Astrocyte (in vitro differentiated cells and primary cell): Measurements from ENCODE around the gene UROC1. TPM values are rescaled to one million over a fixed set of nuclear protein-coding genes. Genes with fewer than 3 reads are reported as not detected.

Experiments used
- DNase-seq: peaks from one replicate; pipeline ENCODE4 v3.0.0-alpha.2; 2010; ENCODE audit warnings: low read depth
- FAIRE-seq: peaks from 2 replicates; lab custom pipeline; 2011; peaks lifted over from hg19 to GRCh38; lab: Jason Lieb, UNC
- H2AFZ ChIP-seq: 2 replicates; pipeline ENCODE4 v1.6.0; 2012; ENCODE audit warnings: low read depth, low read length, inconsistent platforms
- H3K27ac ChIP-seq: 2 replicates; pipeline ENCODE4 v1.5.1; 2011; ENCODE audit warnings: low read depth, low read length, inconsistent platforms
- H3K27me3 ChIP-seq: 2 replicates; pipeline ENCODE4 v1.6.0; 2011; ENCODE audit warnings: low read length, inconsistent platforms; ENCODE audit not compliant: insufficient read depth
- H3K36me3 ChIP-seq: 2 replicates; pipeline ENCODE4 v1.5.1; 2011; ENCODE audit warnings: low read length, inconsistent platforms; ENCODE audit not compliant: insufficient read depth
- H3K4me1 ChIP-seq: 2 replicates; pipeline ENCODE4 v1.5.1; 2011; ENCODE audit warnings: low read length, inconsistent platforms; ENCODE audit not compliant: insufficient read depth
- H3K4me2 ChIP-seq: 2 replicates; pipeline ENCODE4 v1.6.0; 2012; ENCODE audit warnings: low read length, inconsistent platforms
- H3K4me3 ChIP-seq: 2 replicates; pipeline ENCODE4 v1.5.1; 2011; ENCODE audit warnings: low read depth, mild to moderate bottlenecking, low read length, inconsistent platforms; ENCODE audit not compliant: insufficient read depth
- H3K79me2 ChIP-seq: 2 replicates; pipeline ENCODE4 v1.6.0; 2012; ENCODE audit warnings: mild to moderate bottlenecking, low read length, inconsistent platforms; ENCODE audit not compliant: insufficient read depth
- H3K9ac ChIP-seq: 2 replicates; pipeline ENCODE4 v1.6.0; 2012; ENCODE audit warnings: mild to moderate bottlenecking, low read length, inconsistent platforms
- H3K9me3 ChIP-seq: 2 replicates; pipeline ENCODE4 v1.5.1; 2012; ENCODE audit warnings: low read depth, mild to moderate bottlenecking, low read length, inconsistent platforms; ENCODE audit not compliant: insufficient read depth
- H4K20me1 ChIP-seq: 2 replicates; pipeline ENCODE4 v1.6.0; 2012; ENCODE audit warnings: low read length, inconsistent platforms; ENCODE audit not compliant: insufficient read depth
- H3K27ac Mint-ChIP-seq: one replicate; pipeline ENCODE4 v1.8.0; 2021; ENCODE audit warnings: mild to moderate bottlenecking, mixed read lengths; ENCODE audit not compliant: unreplicated experiment
- H3K27me3 Mint-ChIP-seq: one replicate; pipeline ENCODE4 v1.8.0; 2021; ENCODE audit warnings: low read depth, mixed read lengths; ENCODE audit not compliant: unreplicated experiment
- H3K36me3 Mint-ChIP-seq: one replicate; pipeline ENCODE4 v1.8.0; 2021; ENCODE audit warnings: low read depth, mixed read lengths; ENCODE audit not compliant: unreplicated experiment
- H3K4me1 Mint-ChIP-seq: one replicate; pipeline ENCODE4 v1.8.0; 2021; ENCODE audit warnings: low read depth, mixed read lengths; ENCODE audit not compliant: unreplicated experiment
- H3K4me3 Mint-ChIP-seq: one replicate; pipeline ENCODE4 v1.8.0; 2021; ENCODE audit warnings: mild to moderate bottlenecking, moderate library complexity, mixed read lengths; ENCODE audit not compliant: unreplicated experiment
- H3K9me3 Mint-ChIP-seq: one replicate; pipeline ENCODE4 v1.8.0; 2021; ENCODE audit warnings: mild to moderate bottlenecking, mixed read lengths; ENCODE audit not compliant: unreplicated experiment
- EZH2 ChIP-seq: IDR thresholded peaks from 2 replicates; pipeline ENCODE4 v1.6.1; 2012; ENCODE audit warnings: mild to moderate bottlenecking, low read length, inconsistent platforms; ENCODE audit not compliant: insufficient read depth
- total RNA-seq: library from RNA; stranded (reverse); gene quantifications from 2 replicates; pipeline ENCODE4 v1.2.1, GENCODE V29; 2021
- TF ChIP-seq, protein P1 (sequence below): IDR thresholded peaks from 2 replicates; pipeline ENCODE4 v1.5.1; 2011; ENCODE audit warnings: low read depth, mild to moderate bottlenecking, inconsistent platforms, low read length, moderate library complexity; ENCODE audit not compliant: insufficient read depth

Gene UROC1
- total RNA-seq, 1 donor from 2014 or later: not detected

DNA sequence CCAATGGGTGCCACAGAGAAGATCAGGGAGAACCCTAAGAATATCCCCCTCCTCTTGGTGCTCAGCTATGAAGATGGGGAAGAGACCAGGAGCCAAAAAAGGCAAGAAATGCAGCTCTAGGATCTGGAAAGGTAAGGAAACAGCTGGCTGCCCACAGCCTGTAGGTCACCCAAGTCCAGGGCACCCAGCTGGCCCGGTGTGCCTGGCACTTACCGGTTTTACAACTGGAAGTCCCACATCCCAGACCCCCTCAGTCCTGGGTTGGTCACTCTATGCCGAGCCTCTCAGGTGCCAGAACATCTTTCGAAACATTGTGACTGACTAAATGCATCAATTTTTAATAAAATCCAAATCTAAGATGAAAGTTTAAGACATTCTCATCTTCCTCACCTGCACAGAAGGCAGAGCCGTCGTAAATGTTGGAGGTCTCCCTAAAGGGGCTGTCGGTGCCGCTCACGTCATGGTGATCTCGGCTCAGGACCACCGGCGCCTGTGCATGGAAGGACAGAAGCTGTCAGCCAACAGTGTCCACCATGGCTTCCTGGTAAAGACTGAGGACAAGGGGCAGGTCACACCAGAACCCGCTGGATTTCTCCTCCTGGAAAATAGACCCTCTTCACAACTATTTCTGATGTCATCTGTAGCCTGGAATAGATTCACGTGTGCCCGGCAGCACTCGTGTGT lies 28.5 kb downstream of the UROC1 start:
- H4K20me1 ChIP-seq: no peaks in the 10 kb centered on the region

DNA sequence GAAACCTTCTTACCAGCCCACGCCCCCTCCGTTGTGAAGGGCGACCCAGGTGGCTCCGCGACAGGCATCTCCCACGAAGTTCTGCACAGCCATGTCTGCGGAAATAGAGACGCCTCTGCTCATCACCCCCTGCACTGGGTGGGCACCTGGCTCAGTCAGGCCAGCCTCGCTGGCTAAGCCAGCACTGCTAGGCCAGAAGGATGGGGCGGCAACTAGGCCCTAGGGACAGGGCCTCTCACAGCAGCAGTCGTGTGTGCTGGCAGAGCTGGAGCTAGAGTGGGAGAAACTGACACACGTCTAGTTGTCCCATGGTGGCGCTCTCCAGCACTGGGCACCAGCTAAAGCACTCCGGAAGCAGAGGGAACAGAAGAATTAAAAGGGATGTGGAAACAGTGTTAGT lies 29.4 kb downstream of the UROC1 start:
- no peak for DNase-seq
- H3K79me2 ChIP-seq: no peaks in the 10 kb centered on the region
- no peak overlapping the region for H3K27ac ChIP-seq
- TF ChIP-seq, protein P1, sequence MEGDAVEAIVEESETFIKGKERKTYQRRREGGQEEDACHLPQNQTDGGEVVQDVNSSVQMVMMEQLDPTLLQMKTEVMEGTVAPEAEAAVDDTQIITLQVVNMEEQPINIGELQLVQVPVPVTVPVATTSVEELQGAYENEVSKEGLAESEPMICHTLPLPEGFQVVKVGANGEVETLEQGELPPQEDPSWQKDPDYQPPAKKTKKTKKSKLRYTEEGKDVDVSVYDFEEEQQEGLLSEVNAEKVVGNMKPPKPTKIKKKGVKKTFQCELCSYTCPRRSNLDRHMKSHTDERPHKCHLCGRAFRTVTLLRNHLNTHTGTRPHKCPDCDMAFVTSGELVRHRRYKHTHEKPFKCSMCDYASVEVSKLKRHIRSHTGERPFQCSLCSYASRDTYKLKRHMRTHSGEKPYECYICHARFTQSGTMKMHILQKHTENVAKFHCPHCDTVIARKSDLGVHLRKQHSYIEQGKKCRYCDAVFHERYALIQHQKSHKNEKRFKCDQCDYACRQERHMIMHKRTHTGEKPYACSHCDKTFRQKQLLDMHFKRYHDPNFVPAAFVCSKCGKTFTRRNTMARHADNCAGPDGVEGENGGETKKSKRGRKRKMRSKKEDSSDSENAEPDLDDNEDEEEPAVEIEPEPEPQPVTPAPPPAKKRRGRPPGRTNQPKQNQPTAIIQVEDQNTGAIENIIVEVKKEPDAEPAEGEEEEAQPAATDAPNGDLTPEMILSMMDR: no peak
- no peak for TF ChIP-seq EZH2
- no peaks in the 10 kb centered on the region for H3K36me3 ChIP-seq
- no peaks in the 10 kb centered on the region for H3K9me3 Mint-ChIP-seq
- H3K4me3 Mint-ChIP-seq: no peak overlapping the region
- H3K4me2 ChIP-seq: no peak overlapping the region
- no peak overlapping the region for H3K4me3 ChIP-seq
- H3K9ac ChIP-seq: no peak overlapping the region
- H3K27ac Mint-ChIP-seq: no peak overlapping the region
- no peak for FAIRE-seq
- H3K27me3 ChIP-seq: peaks cover 2% of the 10 kb centered on the region
- peaks cover 5% of the 10 kb centered on the region for H3K4me1 ChIP-seq
- H3K27me3 Mint-ChIP-seq: peaks cover 16% of the 10 kb centered on the region
- H3K9me3 ChIP-seq: no peaks in the 10 kb centered on the region
- no peaks in the 10 kb centered on the region for H4K20me1 ChIP-seq
- H3K4me1 Mint-ChIP-seq: peaks cover 7% of the 10 kb centered on the region
- no peaks in the 10 kb centered on the region for H3K36me3 Mint-ChIP-seq
- H2AFZ ChIP-seq: no peak overlapping the region

More for the DNA sequence above, 28.5 kb downstream of the UROC1 start:
- H3K9ac ChIP-seq: no peak overlapping the region
- Mint-ChIP-seq H3K4me1 (peaks cover 7% of the 10 kb centered on the region), H3K9me3 (no peaks in the 10 kb centered on the region), H3K4me3 (no peak overlapping the region), H3K27ac (no peak overlapping the region), H3K27me3 (peaks cover 16% of the 10 kb centered on the region), H3K36me3 (no peaks in the 10 kb centered on the region)
- no peak overlapping the region for H3K4me3 ChIP-seq
- no peak for FAIRE-seq
- no peak for DNase-seq
- H3K4me1 ChIP-seq: peaks cover 5% of the 10 kb centered on the region
- TF ChIP-seq, protein P1: no peak
- peaks cover 2% of the 10 kb centered on the region for H3K27me3 ChIP-seq
- no peaks in the 10 kb centered on the region for H3K9me3 ChIP-seq
- H3K79me2 ChIP-seq: no peaks in the 10 kb centered on the region
- no peaks in the 10 kb centered on the region for H3K36me3 ChIP-seq
- no peak overlapping the region for H3K27ac ChIP-seq
- H2AFZ ChIP-seq: no peak overlapping the region
- H3K4me2 ChIP-seq: no peak overlapping the region

DNA sequence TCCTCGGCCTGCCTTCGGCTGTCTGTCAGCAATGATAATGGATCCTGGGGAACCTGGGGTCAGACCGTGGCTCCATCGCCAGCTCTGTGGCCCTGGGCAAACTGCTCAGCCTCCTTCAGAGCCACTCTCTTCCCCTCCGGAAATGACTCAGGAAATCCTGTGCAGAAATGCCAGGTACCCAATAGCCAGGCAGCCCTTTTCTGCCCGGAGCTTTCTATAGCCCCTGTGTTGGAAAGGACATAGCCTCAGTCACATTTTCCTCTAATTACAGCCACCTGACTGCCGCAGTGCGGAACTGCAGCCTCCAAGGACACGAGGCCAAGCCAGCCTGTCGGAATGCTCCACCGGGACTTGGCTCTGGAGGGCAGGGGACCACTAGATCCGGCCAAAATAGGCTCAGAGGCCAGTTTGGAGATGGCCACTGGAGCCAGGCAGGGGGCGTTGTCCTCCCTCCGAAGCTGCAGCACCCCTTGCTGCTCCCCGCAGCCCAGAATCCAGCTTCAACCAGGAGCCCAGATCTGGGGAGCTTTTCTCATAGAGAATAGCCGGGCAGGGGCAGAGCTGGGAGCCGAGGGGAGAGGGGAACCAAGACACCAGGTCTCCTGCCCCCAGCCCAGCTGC lies 30.3 kb downstream of the UROC1 start:
- Histone ChIP-seq H3K79me2 (no peaks in the 10 kb centered on the region), H3K27ac (no peak overlapping the region), H4K20me1 (no peaks in the 10 kb centered on the region), H3K36me3 (no peaks in the 10 kb centered on the region), H3K27me3 (peaks cover 2% of the 10 kb centered on the region), H3K4me1 (peaks cover 5% of the 10 kb centered on the region), H2AFZ (peak overlapping the region; percentile 52), H3K4me3 (no peak overlapping the region), H3K4me2 (no peak overlapping the region), H3K9me3 (no peaks in the 10 kb centered on the region), H3K9ac (no peak overlapping the region)
- Mint-ChIP-seq H3K9me3 (no peaks in the 10 kb centered on the region), H3K4me3 (no peak overlapping the region), H3K4me1 (peaks cover 7% of the 10 kb centered on the region), H3K27me3 (peaks cover 23% of the 10 kb centered on the region), H3K36me3 (no peaks in the 10 kb centered on the region), H3K27ac (peak overlapping the region; percentile 7)
- DNase-seq: no peak
- TF ChIP-seq, protein P1: no peak
- TF ChIP-seq EZH2: no peak
- FAIRE-seq: no peak
